ENCODE data around the gene UNC5C. TPM values are rescaled to one million over a fixed set of nuclear protein-coding genes. Genes with fewer than 3 reads are reported as not detected.

The UNC5C gene
- total RNA-seq, 2 donors from 2014 or later: 5.3 to 10.0 TPM

GRCh38 chr4:95129821-95130311, 418.9 kb downstream of the UNC5C start:
- peaks cover 4% of the 10 kb centered on the region for H3K36me3 ChIP-seq
- peak overlapping the region; percentile 58 for H3K4me3 ChIP-seq
- TF ChIP-seq CTCF (IDR thresholded peaks at IDR 0.05): no peak
- peaks cover 9 to 34% of the 10 kb centered on the region in 2 donors for H3K4me1 ChIP-seq (ENCODE audit: control insufficient read depth in 1 of 2, low read depth in 2 of 2)
- no peaks in the 10 kb centered on the region for H3K9me3 ChIP-seq
- ATAC-seq (ENCODE audit: insufficient number of reproducible peaks, low FRiP score, low read depth) (peak; percentile 92), DNase-seq (ENCODE audit: low spot score) (peak; percentile 47)
- peak overlapping the region; percentile 65 to 71 for H3K27ac ChIP-seq
- no peaks in the 10 kb centered on the region for H3K27me3 ChIP-seq (replicated peaks; ENCODE audit: insufficient read depth)

GRCh38 chr4:95129031-95129430, 419.7 kb downstream of the UNC5C start:
- no peak for TF ChIP-seq CTCF (IDR thresholded peaks at IDR 0.05)
- Histone ChIP-seq H3K27me3 (replicated peaks; ENCODE audit: insufficient read depth) (no peaks in the 10 kb centered on the region), H3K27ac (peak overlapping the region; percentile 65 to 71), H3K4me1 (ENCODE audit: control insufficient read depth in 1 of 2, low read depth in 2 of 2) (peaks cover 9 to 34% of the 10 kb centered on the region in 2 donors), H3K36me3 (peaks cover 4% of the 10 kb centered on the region), H3K4me3 (peak overlapping the region; percentile 24), H3K9me3 (no peaks in the 10 kb centered on the region)
- DNase-seq (ENCODE audit: low spot score) (no peak), ATAC-seq (ENCODE audit: insufficient number of reproducible peaks, low FRiP score, low read depth) (no peak)

GRCh38 chr4:95124906-95125504, 423.8 kb downstream of the UNC5C start:
- peak; percentile 48 for TF ChIP-seq CTCF (IDR thresholded peaks at IDR 0.05)
- Histone ChIP-seq H3K4me3 (no peak overlapping the region), H3K27ac (no peak overlapping the region), H3K36me3 (no peaks in the 10 kb centered on the region), H3K27me3 (replicated peaks; ENCODE audit: insufficient read depth) (no peaks in the 10 kb centered on the region), H3K4me1 (ENCODE audit: control insufficient read depth in 1 of 2, low read depth in 2 of 2) (peaks cover 9 to 26% of the 10 kb centered on the region in 2 donors), H3K9me3 (no peaks in the 10 kb centered on the region)
- DNase-seq (ENCODE audit: low spot score) (no peak), ATAC-seq (ENCODE audit: insufficient number of reproducible peaks, low FRiP score, low read depth) (no peak)

GRCh38 chr4:95122001-95122400, 426.8 kb downstream of the UNC5C start:
- H3K27ac ChIP-seq: no peak overlapping the region
- no peak overlapping the region for H3K4me3 ChIP-seq
- TF ChIP-seq CTCF (IDR thresholded peaks at IDR 0.05): no peak
- H3K27me3 ChIP-seq (replicated peaks; ENCODE audit: insufficient read depth): no peaks in the 10 kb centered on the region
- DNase-seq (ENCODE audit: low spot score) (no peak), ATAC-seq (ENCODE audit: insufficient number of reproducible peaks, low FRiP score, low read depth) (no peak)
- H3K36me3 ChIP-seq: no peaks in the 10 kb centered on the region
- no peaks in the 10 kb centered on the region for H3K9me3 ChIP-seq
- H3K4me1 ChIP-seq (ENCODE audit: control insufficient read depth in 1 of 2, low read depth in 2 of 2): peaks cover 0 to 20% of the 10 kb centered on the region in 2 donors

- no peaks in the 10 kb centered on the region for H3K36me3 ChIP-seq
- no peak for DNase-seq (ENCODE audit: low spot score)
- no peaks in the 10 kb centered on the region for H3K27me3 ChIP-seq (replicated peaks; ENCODE audit: insufficient read depth)
- H3K4me1 ChIP-seq (ENCODE audit: control insufficient read depth in 1 of 2, low read depth in 2 of 2): peaks cover 0 to 7% of the 10 kb centered on the region in 2 donors
- no peaks in the 10 kb centered on the region for H3K9me3 ChIP-seq
- no peak overlapping the region for H3K4me3 ChIP-seq
- ATAC-seq (ENCODE audit: insufficient number of reproducible peaks, low FRiP score, low read depth): no peak
- H3K27ac ChIP-seq: no peak overlapping the region
- TF ChIP-seq CTCF (IDR thresholded peaks at IDR 0.05): no peak
Measured at GRCh38 chr4:95120456-95120855, 428.3 kb downstream of the UNC5C start.

Data from thoracic aorta (tissue), 2 donors.